OCI-M1 (cell line): ENCODE measurements around the gene SPRED2.
"Not testable (repeated sequence)": the region's sequence is repeated elsewhere in the genome, so short reads cannot be mapped to it uniquely, and the experiment has no call there.

Source experiments
- DNase-seq: peaks from one replicate; lab custom pipeline; 2025; lab: John Stamatoyannopoulos, UW

Gene SPRED2

GRCh38 chr2:65340898-65341681 is 91.3 kb downstream of the SPRED2 start:
- DNase-seq = no peak

GRCh38 chr2:65339648-65340047 is 92.8 kb downstream of the SPRED2 start:
- no peak for DNase-seq

- not testable (repeated sequence) for DNase-seq
Measured at GRCh38 chr2:65338830-65339495, 93.4 kb downstream of the SPRED2 start.

- not testable (repeated sequence) for DNase-seq
Measured at GRCh38 chr2:65337915-65338314, 94.5 kb downstream of the SPRED2 start.

- no peak for DNase-seq
Measured at GRCh38 chr2:65334714-65335113, 97.7 kb downstream of the SPRED2 start.

GRCh38 chr2:65331336-65332025 is 100.9 kb downstream of the SPRED2 start:
- DNase-seq = no peak

GRCh38 chr2:65329525-65329924 is 102.9 kb downstream of the SPRED2 start:
- DNase-seq = no peak

- no peak for DNase-seq
Measured at GRCh38 chr2:65326276-65326675, 106.1 kb downstream of the SPRED2 start.

- no peak for DNase-seq
Measured at GRCh38 chr2:65325066-65325465, 107.3 kb downstream of the SPRED2 start.

GRCh38 chr2:65320946-65321345 is 111.5 kb downstream of the SPRED2 start:
- no peak for DNase-seq

GRCh38 chr2:65320042-65320725 is 112.2 kb downstream of the SPRED2 start:
- no peak for DNase-seq

GRCh38 chr2:65319674-65320041 is 112.7 kb downstream of the SPRED2 start:
- no peak for DNase-seq

GRCh38 chr2:65319072-65319673 is 113.2 kb downstream of the SPRED2 start:
- no peak for DNase-seq

GRCh38 chr2:65317841-65318240 is 114.6 kb downstream of the SPRED2 start:
- no peak for DNase-seq

- not testable (repeated sequence) for DNase-seq
Measured at GRCh38 chr2:65317351-65317750, 115.0 kb downstream of the SPRED2 start.

GRCh38 chr2:65316072-65316471 is 116.3 kb downstream of the SPRED2 start:
- DNase-seq = no peak

- no peak for DNase-seq
Measured at GRCh38 chr2:65314801-65315441, 117.5 kb downstream of the SPRED2 start.

GRCh38 chr2:65313954-65314256 is 118.5 kb downstream of the SPRED2 start:
- DNase-seq = no peak

GRCh38 chr2:65313126-65313953 is 119.1 kb downstream of the SPRED2 start:
- no peak for DNase-seq

GRCh38 chr2:65311596-65311995 is 120.8 kb downstream of the SPRED2 start:
- DNase-seq = no peak

- DNase-seq = no peak
Measured at GRCh38 chr2:65311049-65311448, 121.3 kb downstream of the SPRED2 start.
